H9 (cell line): ENCODE results near the gene KRT24. TPM values are rescaled to one million over a fixed set of nuclear protein-coding genes. Genes with fewer than 3 reads are reported as not detected.

Experiments used
- DNase-seq: peaks from one replicate; pipeline ENCODE4 v3.0.0-alpha.2; 2017
- H2AFZ ChIP-seq: one replicate; pipeline ENCODE4 v1.6.1; 2013; ENCODE audit warnings: mild to moderate bottlenecking, low read length, control low read depth, moderate library complexity
- H2AK5ac ChIP-seq: 2 replicates; pipeline ENCODE4 v1.6.1; 2013; ENCODE audit warnings: low read length, control low read depth, mixed read lengths; ENCODE audit not compliant: insufficient read length
- H2BK120ac ChIP-seq: one replicate; pipeline ENCODE4 v1.6.1; 2013; ENCODE audit warnings: low read depth, mild to moderate bottlenecking, low read length, control low read depth, inconsistent platforms; ENCODE audit not compliant: poor library complexity, severe bottlenecking
- H2BK12ac ChIP-seq: 2 replicates; pipeline ENCODE4 v1.6.1; 2013; ENCODE audit warnings: low read length, control low read depth, mixed read lengths, low read depth; ENCODE audit not compliant: insufficient read length
- H2BK15ac ChIP-seq: 2 replicates; pipeline ENCODE4 v1.6.1; 2013; ENCODE audit warnings: low read depth, low read length, control low read depth
- H2BK20ac ChIP-seq: one replicate; pipeline ENCODE4 v1.6.1; 2013; ENCODE audit warnings: low read depth, mild to moderate bottlenecking, low read length, control low read depth, inconsistent platforms; ENCODE audit not compliant: poor library complexity, severe bottlenecking
- H2BK5ac ChIP-seq: 2 replicates; pipeline ENCODE4 v1.6.1; 2013; ENCODE audit warnings: low read length, control low read depth, mixed read lengths; ENCODE audit not compliant: insufficient read length
- H3K14ac ChIP-seq: 2 replicates; pipeline ENCODE4 v1.6.1; 2013; ENCODE audit warnings: low read length, control low read depth; ENCODE audit not compliant: insufficient read depth
- H3K18ac ChIP-seq: 2 replicates; pipeline ENCODE4 v1.6.1; 2013; ENCODE audit warnings: low read depth, mild to moderate bottlenecking, mixed read lengths, low read length, control low read depth; ENCODE audit not compliant: insufficient read length
- H3K23ac ChIP-seq: 2 replicates; pipeline ENCODE4 v1.6.1; 2013; ENCODE audit warnings: low read length, control low read depth, mixed read lengths, low read depth; ENCODE audit not compliant: insufficient read length
- H3K23me2 ChIP-seq: 2 replicates; pipeline ENCODE4 v1.6.1; 2013; ENCODE audit warnings: low read depth, mild to moderate bottlenecking, mixed read lengths, low read length, control low read depth; ENCODE audit not compliant: insufficient read length, poor library complexity, severe bottlenecking
- H3K27ac ChIP-seq: 2 replicates; pipeline ENCODE4 v1.5.1; 2013; ENCODE audit warnings: low read length, control low read depth, mixed read lengths, low read depth; ENCODE audit not compliant: insufficient read length
- H3K27me3 ChIP-seq: 2 replicates; pipeline ENCODE4 v1.6.1; 2013; ENCODE audit warnings: low read length, control low read depth, inconsistent platforms; ENCODE audit not compliant: insufficient read depth
- H3K4ac ChIP-seq: 2 replicates; pipeline ENCODE4 v1.6.1; 2013; ENCODE audit warnings: low read depth, mild to moderate bottlenecking, control low read depth, inconsistent platforms, low read length, moderate library complexity
- H3K4me1 ChIP-seq: 2 replicates; pipeline ENCODE4 v1.6.1; 2013; ENCODE audit warnings: low read length, control low read depth, inconsistent platforms; ENCODE audit not compliant: insufficient read depth
- H3K4me2 ChIP-seq: 2 replicates; pipeline ENCODE4 v1.6.1; 2013; ENCODE audit warnings: low read length, control low read depth, mixed read lengths; ENCODE audit not compliant: insufficient read length, insufficient read depth
- H3K56ac ChIP-seq: 2 replicates; pipeline ENCODE4 v1.6.1; 2013; ENCODE audit warnings: low read depth, mild to moderate bottlenecking, mixed read lengths, low read length, control low read depth; ENCODE audit not compliant: insufficient read length
- H3K79me1 ChIP-seq: 2 replicates; pipeline ENCODE4 v1.6.1; 2013; ENCODE audit warnings: low read depth, mild to moderate bottlenecking, moderate library complexity, low read length, control low read depth, inconsistent platforms; ENCODE audit not compliant: insufficient read depth, poor library complexity, severe bottlenecking
- H3K79me2 ChIP-seq: 2 replicates; pipeline ENCODE4 v1.6.1; 2013; ENCODE audit warnings: low read length, control low read depth, inconsistent platforms; ENCODE audit not compliant: insufficient read depth
- H3K9ac ChIP-seq: 2 replicates; pipeline ENCODE4 v1.6.1; 2013; ENCODE audit warnings: low read length, control low read depth, mixed read lengths; ENCODE audit not compliant: insufficient read length; ENCODE audit errors: extremely low read depth
- H3K9me3 ChIP-seq: one replicate; pipeline ENCODE4 v1.6.1; 2013; ENCODE audit warnings: low read depth, low read length, inconsistent platforms; ENCODE audit not compliant: control insufficient read depth
- H3T11ph ChIP-seq: one replicate; pipeline ENCODE4 v1.6.1; 2013; ENCODE audit warnings: mild to moderate bottlenecking, low read length, control low read depth, inconsistent platforms
- H4K20me1 ChIP-seq: one replicate; pipeline ENCODE4 v1.6.1; 2013; ENCODE audit not compliant: control insufficient read depth, insufficient read length, insufficient read depth
- H4K5ac ChIP-seq: 2 replicates; pipeline ENCODE4 v1.6.1; 2013; ENCODE audit warnings: low read depth, mild to moderate bottlenecking, mixed read lengths, low read length, control low read depth; ENCODE audit not compliant: insufficient read length
- H4K8ac ChIP-seq: replicated peaks from 2 replicates; pipeline ENCODE4 v1.6.1; 2013; ENCODE audit warnings: low read length, control low read depth, mixed read lengths, low read depth; ENCODE audit not compliant: insufficient read length
- H4K91ac ChIP-seq: 2 replicates; pipeline ENCODE4 v1.6.1; 2013; ENCODE audit warnings: low read depth, mild to moderate bottlenecking, moderate library complexity, mixed read lengths, low read length, control low read depth; ENCODE audit not compliant: insufficient read length
- H3K27ac Mint-ChIP-seq, 3 experiments: 2 replicates in 2 of 3; 3 replicates in 1 of 3; pipeline ENCODE4 v1.8.0; 2020 to 2021; ENCODE audit warnings: mixed read lengths in 3 of 3, mild to moderate bottlenecking in 1 of 3, moderate library complexity in 1 of 3
- H3K27me3 Mint-ChIP-seq: 2 replicates; pipeline ENCODE4 v1.8.0; 2021; ENCODE audit warnings: low read depth, mild to moderate bottlenecking, moderate library complexity, mixed read lengths
- H3K36me3 Mint-ChIP-seq, 3 experiments: 2 replicates in 2 of 3; 3 replicates in 1 of 3; pipeline ENCODE4 v1.8.0; 2020 to 2021; ENCODE audit warnings: low read depth in 3 of 3, mixed read lengths in 3 of 3; ENCODE audit not compliant: insufficient read depth in 1 of 3
- H3K4me1 Mint-ChIP-seq, 2 experiments: 2 replicates each; pipeline ENCODE4 v1.8.0; 2020; ENCODE audit warnings: mixed read lengths in 2 of 2
- H3K4me3 Mint-ChIP-seq, 2 experiments: 2 replicates in 1 of 2; 3 replicates in 1 of 2; pipeline ENCODE4 v1.8.0; 2020 to 2021; ENCODE audit warnings: mild to moderate bottlenecking in 2 of 2, mixed read lengths in 2 of 2, moderate library complexity in 1 of 2
- H3K9me3 Mint-ChIP-seq, 2 experiments: 2 replicates in 1 of 2; 3 replicates in 1 of 2; pipeline ENCODE4 v1.8.0; 2020; ENCODE audit warnings: mild to moderate bottlenecking in 2 of 2, mixed read lengths in 2 of 2, moderate library complexity in 1 of 2
- WGBS: extraction: QIAGEN DNeasy Blood & Tissue Kit; methylation state at CpG from one replicate; pipeline ENCODE4 v1.1.7; 2013; ENCODE audit warnings: missing lambda C conversion rate, low lambda C conversion rate, mixed read lengths; ENCODE audit not compliant: insufficient read length; ENCODE audit errors: extremely low coverage; 5-methylcytosine and 5-hydroxymethylcytosine counted together
- total RNA-seq: library from RNA; stranded (reverse); gene quantifications from 2 replicates; pipeline ENCODE4 v1.2.1, GENCODE V29; 2021
- TF ChIP-seq, protein P1 (sequence below): fragments of 200-600 bp; sonication (generic); conservative IDR thresholded peaks from 3 replicates; pipeline ENCODE4 v1.8.0; 2021; ENCODE audit warnings: antibody characterized with exemption, mild to moderate bottlenecking

Gene KRT24
- total RNA-seq, 1 experiment from 2014 or later: not detected

- no peaks in the 10 kb centered on the region for H3K4me1 ChIP-seq
- Mint-ChIP-seq H3K4me3 (no peak overlapping the region), H3K27me3 (peaks cover 11% of the 10 kb centered on the region), H3K36me3 (no peaks in the 10 kb centered on the region), H3K9me3 (no peaks in the 10 kb centered on the region), H3K4me1 (peaks cover 0 to 2% of the 10 kb centered on the region in 2 experiments; a peak in 2 of 4 replicates), H3K27ac (no peak overlapping the region)
- no peak overlapping the region for H3K4ac ChIP-seq
- H2BK120ac ChIP-seq: no peak overlapping the region
- no peaks in the 10 kb centered on the region for H3K23me2 ChIP-seq
- H2BK15ac ChIP-seq: no peak overlapping the region
- no peak overlapping the region for H4K5ac ChIP-seq
- no peaks in the 10 kb centered on the region for H4K20me1 ChIP-seq
- H4K91ac ChIP-seq: no peak overlapping the region
- no peaks in the 10 kb centered on the region for H3K9me3 ChIP-seq
- no peak overlapping the region for H3K9ac ChIP-seq
- no peak overlapping the region for H2AK5ac ChIP-seq
- H2BK12ac ChIP-seq: no peak overlapping the region
- H3K27me3 ChIP-seq: no peaks in the 10 kb centered on the region
- no peak overlapping the region for H3K23ac ChIP-seq
- no peak overlapping the region for H3K14ac ChIP-seq
- no peak overlapping the region for H4K8ac ChIP-seq
- H3K27ac ChIP-seq: no peak overlapping the region
- no peak overlapping the region for H2AFZ ChIP-seq
- no peak overlapping the region for H3T11ph ChIP-seq
- H3K79me1 ChIP-seq: no peaks in the 10 kb centered on the region
- no peak for DNase-seq
- WGBS: no CpG with 5 or more reads among the region's 1 CpG
- TF ChIP-seq, protein P1, sequence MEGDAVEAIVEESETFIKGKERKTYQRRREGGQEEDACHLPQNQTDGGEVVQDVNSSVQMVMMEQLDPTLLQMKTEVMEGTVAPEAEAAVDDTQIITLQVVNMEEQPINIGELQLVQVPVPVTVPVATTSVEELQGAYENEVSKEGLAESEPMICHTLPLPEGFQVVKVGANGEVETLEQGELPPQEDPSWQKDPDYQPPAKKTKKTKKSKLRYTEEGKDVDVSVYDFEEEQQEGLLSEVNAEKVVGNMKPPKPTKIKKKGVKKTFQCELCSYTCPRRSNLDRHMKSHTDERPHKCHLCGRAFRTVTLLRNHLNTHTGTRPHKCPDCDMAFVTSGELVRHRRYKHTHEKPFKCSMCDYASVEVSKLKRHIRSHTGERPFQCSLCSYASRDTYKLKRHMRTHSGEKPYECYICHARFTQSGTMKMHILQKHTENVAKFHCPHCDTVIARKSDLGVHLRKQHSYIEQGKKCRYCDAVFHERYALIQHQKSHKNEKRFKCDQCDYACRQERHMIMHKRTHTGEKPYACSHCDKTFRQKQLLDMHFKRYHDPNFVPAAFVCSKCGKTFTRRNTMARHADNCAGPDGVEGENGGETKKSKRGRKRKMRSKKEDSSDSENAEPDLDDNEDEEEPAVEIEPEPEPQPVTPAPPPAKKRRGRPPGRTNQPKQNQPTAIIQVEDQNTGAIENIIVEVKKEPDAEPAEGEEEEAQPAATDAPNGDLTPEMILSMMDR: no peak
- no peak overlapping the region for H2BK20ac ChIP-seq
- no peak overlapping the region for H3K56ac ChIP-seq
- H3K18ac ChIP-seq: no peak overlapping the region
- no peak overlapping the region for H3K4me2 ChIP-seq
- H3K79me2 ChIP-seq: no peaks in the 10 kb centered on the region
- H2BK5ac ChIP-seq: no peak overlapping the region
Measured at GRCh38 chr17:40722241-40722640, 18.7 kb upstream of the KRT24 start.
